IMR-90 (cell line): Measurements from ENCODE around the gene PLXNB1. TPM values are rescaled to one million over a fixed set of nuclear protein-coding genes. Genes with fewer than 3 reads are reported as not detected.

Experiments
- ATAC-seq: fragments of 200-7000 bp; cut with Tn5 transposase; 2 replicates; pipeline ENCODE4 v1.9.1; 2020; ENCODE audit warnings: low read depth, mild to moderate bottlenecking, moderate library complexity
- BruUV-seq: library from RNA; stranded (reverse); fragments of 400-500 nt; replicated peaks from 2 replicates; lab custom pipeline; 2021; lab: Mats Ljungman, UMichigan
- CTCF ChIA-PET: fragments of 300-600 bp; formaldehyde crosslinking; extraction: SDS; loops from one replicate; lab custom pipeline; 2021; ENCODE audit warnings: antibody characterized with exemption; lab: Yijun Ruan, JAX
- POLR2A ChIA-PET: fragments of 300-600 bp; sonication (Branson Sonifier 250); formaldehyde crosslinking; loops from one replicate; lab custom pipeline; 2022; ENCODE audit warnings: antibody characterized with exemption; ENCODE audit not compliant: unreplicated experiment; lab: Charles Lee
- DNase-seq: peaks from one replicate; pipeline ENCODE4 v3.0.0; 2013
- H2AFZ ChIP-seq: replicated peaks from 2 replicates; pipeline ENCODE3; 2013; ENCODE audit warnings: low read length, mild to moderate bottlenecking; ENCODE audit not compliant: poor library complexity
- H2AK5ac ChIP-seq: 2 replicates; pipeline ENCODE4 v1.6.1; 2013; ENCODE audit warnings: low read depth, low read length, inconsistent platforms
- H2AK9ac ChIP-seq: replicated peaks from 2 replicates; pipeline ENCODE3; 2013; ENCODE audit warnings: mild to moderate bottlenecking, low read depth, low read length, moderate library complexity; ENCODE audit not compliant: poor library complexity
- H2BK120ac ChIP-seq: 2 replicates; pipeline ENCODE4 v1.6.1; 2013; ENCODE audit warnings: low read depth, low read length, inconsistent platforms
- H2BK15ac ChIP-seq: 3 replicates; pipeline ENCODE4 v1.6.1; 2013; ENCODE audit warnings: low read depth, low read length, inconsistent platforms
- H2BK20ac ChIP-seq: 2 replicates; pipeline ENCODE4 v1.6.1; 2013; ENCODE audit warnings: low read depth, mild to moderate bottlenecking, inconsistent platforms, low read length, moderate library complexity
- H2BK5ac ChIP-seq: 2 replicates; pipeline ENCODE4 v1.6.1; 2013; ENCODE audit warnings: mild to moderate bottlenecking, low read depth, low read length, inconsistent platforms; ENCODE audit not compliant: poor library complexity, severe bottlenecking
- H3K14ac ChIP-seq: replicated peaks from 2 replicates; pipeline ENCODE4 v1.6.1; 2013; ENCODE audit warnings: low read depth, low read length, inconsistent platforms
- H3K18ac ChIP-seq: 2 replicates; pipeline ENCODE4 v1.6.1; 2013; ENCODE audit warnings: low read depth, low read length, control low read depth
- H3K23ac ChIP-seq: 2 replicates; pipeline ENCODE4 v1.6.1; 2013; ENCODE audit warnings: low read depth, low read length, inconsistent platforms
- H3K27ac ChIP-seq: 2 replicates; pipeline ENCODE4 v1.5.1; 2013; ENCODE audit warnings: mild to moderate bottlenecking, control low read depth, low read length; ENCODE audit not compliant: insufficient read depth
- H3K27me3 ChIP-seq: 2 replicates; pipeline ENCODE4 v1.6.1; 2013; ENCODE audit warnings: low read length; ENCODE audit not compliant: control insufficient read depth, insufficient read depth
- H3K36me3 ChIP-seq: 2 replicates; pipeline ENCODE4 v1.6.1; 2013; ENCODE audit warnings: low read length, mixed read lengths; ENCODE audit not compliant: control insufficient read depth, insufficient read depth
- H3K4ac ChIP-seq: 2 replicates; pipeline ENCODE4 v1.6.1; 2013; ENCODE audit warnings: low read depth, low read length, inconsistent platforms
- H3K4me1 ChIP-seq: 2 replicates; pipeline ENCODE4 v1.6.1; 2013; ENCODE audit warnings: low read length, mixed read lengths; ENCODE audit not compliant: control insufficient read depth, insufficient read depth
- H3K4me2 ChIP-seq: 2 replicates; pipeline ENCODE4 v1.6.1; 2013; ENCODE audit warnings: low read depth, mild to moderate bottlenecking, control low read depth, low read length, moderate library complexity
- H3K4me3 ChIP-seq: 2 replicates; pipeline ENCODE4 v1.5.1; 2013; ENCODE audit warnings: low read depth, mild to moderate bottlenecking, control low read depth, low read length, moderate library complexity; ENCODE audit not compliant: insufficient read depth
- H3K56ac ChIP-seq: 2 replicates; pipeline ENCODE4 v1.6.1; 2013; ENCODE audit warnings: low read length, inconsistent platforms; ENCODE audit not compliant: insufficient read depth; ENCODE audit errors: extremely low read depth
- H3K79me1 ChIP-seq, 2 experiments: 2 replicates each; pipeline ENCODE4 v1.6.1; 2013; ENCODE audit warnings: low read length in 2 of 2, inconsistent platforms in 1 of 2, low read depth in 1 of 2
- H3K9ac ChIP-seq: 2 replicates; pipeline ENCODE4 v1.6.1; 2013; ENCODE audit warnings: low read depth, low read length, control low read depth
- H3K9me1 ChIP-seq: 2 replicates; pipeline ENCODE4 v1.6.1; 2013; ENCODE audit warnings: low read length, inconsistent platforms; ENCODE audit not compliant: insufficient read depth
- H3K9me3 ChIP-seq: 2 replicates; pipeline ENCODE4 v1.6.1; 2013; ENCODE audit warnings: low read length; ENCODE audit not compliant: control insufficient read depth, insufficient read depth
- H4K20me1 ChIP-seq: 2 replicates; pipeline ENCODE4 v1.6.1; 2013; ENCODE audit warnings: low read length, inconsistent platforms; ENCODE audit not compliant: insufficient read depth
- H4K5ac ChIP-seq: 2 replicates; pipeline ENCODE4 v1.6.1; 2013; ENCODE audit warnings: mild to moderate bottlenecking, low read depth, low read length, control low read depth
- H4K8ac ChIP-seq, 2 experiments: 2 replicates each; pipeline ENCODE4 v1.6.1; 2013; ENCODE audit warnings: low read depth in 2 of 2, low read length in 2 of 2, control low read depth in 1 of 2, inconsistent platforms in 1 of 2
- H4K91ac ChIP-seq: 2 replicates; pipeline ENCODE4 v1.6.1; 2013; ENCODE audit warnings: low read depth, low read length, inconsistent platforms; ENCODE audit not compliant: insufficient read depth
- CTCF ChIP-seq: conservative IDR thresholded peaks from 2 replicates; pipeline ENCODE4 v1.5.1; 2012; ENCODE audit warnings: mild to moderate bottlenecking, low read depth, low read length, improper control_type of control experiment
- MXI1 ChIP-seq: IDR thresholded peaks from 2 replicates; pipeline ENCODE4 v1.6.1; 2012; ENCODE audit warnings: low read depth, mild to moderate bottlenecking, low read length, moderate library complexity, borderline replicate concordance
- NFE2L2 ChIP-seq: fragments of 150-350 bp; IDR thresholded peaks from 2 replicates; pipeline ENCODE4 v1.6.1; 2016; ENCODE audit warnings: low read depth, mild to moderate bottlenecking, low read length
- WGBS, 2 experiments: methylation state at CpG; one replicate each; pipeline versions ENCODE4 v1.1.5 to v1.1.7; 2013; ENCODE audit warnings: missing lambda C conversion rate in 2 of 2; ENCODE audit not compliant: insufficient read length in 1 of 2; ENCODE audit errors: extremely low coverage in 2 of 2; 5-methylcytosine and 5-hydroxymethylcytosine counted together
- dilution Hi-C: fragments of 300-500 bp; cut with HindIII; formaldehyde crosslinking; loops from one replicate; pipeline ENCODE4 v1.14.3; 2018; ENCODE audit warnings: low sequenced_read_pairs; ENCODE audit not compliant: unreplicated experiment
- in situ Hi-C: fragments of 300-500 bp; cut with MboI; formaldehyde crosslinking; loops from 3 replicates; pipeline ENCODE4 v1.14.3; 2019; ENCODE audit warnings: low sequenced_read_pairs, inconsistent platforms, mixed read lengths
- intact Hi-C: fragments of 100-400 bp; cut with micrococcal nuclease; formaldehyde crosslinking; loops from 2 replicates; pipeline ENCODE4 v1.10.0; 2022
- polyA plus RNA-seq, 3 experiments: library from polyadenylated mRNA; depleted of rRNA; stranded (reverse); fragments of >200 nt; gene quantifications; 2 replicates each; pipeline ENCODE4 v1.2.3, GENCODE V29; 2012; ENCODE audit warnings: low replicate concordance in 1 of 3
- total RNA-seq: library from RNA; depleted of rRNA; stranded (reverse); fragments of >200 nt; gene quantifications from 2 replicates; pipeline ENCODE4 v1.2.3, GENCODE V29; 2012

PLXNB1 gene
- total and polyA plus RNA-seq, 2 of the 4 experiments (the other 2 are of a cell fraction): 5.2 to 25.3 TPM

- no peak overlapping the region for H2AFZ ChIP-seq
- no peak overlapping the region for H3K23ac ChIP-seq
- no TSS peak for BruUV-seq
- H4K91ac ChIP-seq: no peak overlapping the region
- no peak overlapping the region for H3K14ac ChIP-seq
- H4K20me1 ChIP-seq: no peaks in the 10 kb centered on the region; the same call in 1 of the 2 replicates
- no peak overlapping the region for H4K8ac ChIP-seq
- H2BK5ac ChIP-seq: no peak overlapping the region
- no peak overlapping the region for H2BK120ac ChIP-seq
- H3K36me3 ChIP-seq: peaks cover 28% of the 10 kb centered on the region
- H3K9me1 ChIP-seq: no peaks in the 10 kb centered on the region
- ChIA-PET CTCF (no interaction called here), POLR2A (no interaction called here)
- H3K4me1 ChIP-seq: peaks cover 4% of the 10 kb centered on the region
- H3K4ac ChIP-seq: no peak overlapping the region
- H2BK20ac ChIP-seq: no peak overlapping the region
- TF ChIP-seq CTCF (no peak), MXI1 (no peak), NFE2L2 (no peak)
- no peak for ATAC-seq
- no peak overlapping the region for H3K18ac ChIP-seq
- no peak overlapping the region for H2AK9ac ChIP-seq
- no peak overlapping the region for H3K56ac ChIP-seq
- dilution Hi-C loops: no loop called here
- in situ Hi-C loops: loop anchor here (10.0 kb wide), 1 partner anchor 204 kb away; the partner anchor contains the start of gene CELSR3
- H4K5ac ChIP-seq: no peak overlapping the region
- H3K4me3 ChIP-seq: no peak overlapping the region
- no peak overlapping the region for H3K4me2 ChIP-seq
- no peak overlapping the region for H2AK5ac ChIP-seq
- H3K79me1 ChIP-seq: no peaks in the 10 kb centered on the region; a peak in 1 of 4 replicates
- WGBS, 2 experiments: no CpG with 5 or more reads among the region's 3 CpGs
- no peak overlapping the region for H2BK15ac ChIP-seq
- H3K27ac ChIP-seq: no peak overlapping the region
- intact Hi-C loops: no loop called here
- H3K9ac ChIP-seq: no peak overlapping the region
- no peaks in the 10 kb centered on the region for H3K9me3 ChIP-seq
- H3K27me3 ChIP-seq: no peaks in the 10 kb centered on the region
- no peak for DNase-seq
Observed at GRCh38 chr3:48460517-48460902, 30.6 kb upstream of the PLXNB1 start.
